CD4-positive, alpha-beta T cell treated with Interleukin-1 beta for 1 hour (primary cell): Measurements from ENCODE around the gene DLEC1.
A peak's percentile ranks its signal among the peaks of the same experiment; 100 is the strongest.

Source experiments
- DNase-seq, 2 donors: peaks; one replicate each; pipeline ENCODE4 v3.0.0-alpha.2; 2020 to 2022

DLEC1 gene

DNA sequence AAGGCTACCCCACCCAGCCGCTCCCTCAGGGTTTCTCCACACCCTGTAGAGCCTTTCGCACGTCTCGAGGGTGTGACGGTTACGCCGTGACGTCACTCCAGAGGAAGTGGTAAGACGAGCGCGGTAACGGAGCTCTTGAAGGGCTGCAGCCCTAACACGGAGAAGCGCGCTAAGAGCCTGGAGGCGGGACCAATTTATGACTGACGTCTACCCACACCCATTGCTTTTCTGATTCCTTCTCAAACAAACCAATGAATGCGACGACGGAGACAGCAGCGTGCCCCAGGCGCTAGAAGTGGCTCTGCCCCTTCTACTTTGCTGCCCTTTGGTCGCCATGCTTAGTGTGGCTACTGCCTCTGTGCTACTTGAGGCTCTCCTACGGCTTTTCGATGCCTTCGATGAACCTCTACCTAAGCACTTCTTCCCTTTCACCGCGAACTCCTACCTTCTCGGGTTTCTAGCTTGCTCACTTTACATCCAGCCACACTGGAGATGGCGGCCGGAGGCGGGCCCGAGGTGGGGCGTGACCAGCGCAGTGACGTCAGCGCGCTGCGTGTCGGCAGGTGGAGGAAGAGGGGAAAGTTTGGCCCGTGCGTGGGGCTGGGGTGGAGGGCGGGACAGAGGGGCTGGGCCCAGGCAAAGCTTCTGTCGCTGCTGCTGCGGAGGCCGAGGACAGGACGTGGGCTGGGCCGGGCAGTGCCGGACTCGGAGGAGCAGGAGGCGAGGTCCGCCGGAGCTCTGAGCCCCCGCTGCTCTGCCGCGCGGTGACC lies 126.1 kb downstream of the DLEC1 start, which contains the start of gene OXSR1:
TSS of gene OXSR1 (plus strand) at position 586 of the 770 bp plus-strand sequence. CDS start 340 bp downstream, outside the sequence.
- DNase-seq, result peak; percentile 98 to 99

DNA sequence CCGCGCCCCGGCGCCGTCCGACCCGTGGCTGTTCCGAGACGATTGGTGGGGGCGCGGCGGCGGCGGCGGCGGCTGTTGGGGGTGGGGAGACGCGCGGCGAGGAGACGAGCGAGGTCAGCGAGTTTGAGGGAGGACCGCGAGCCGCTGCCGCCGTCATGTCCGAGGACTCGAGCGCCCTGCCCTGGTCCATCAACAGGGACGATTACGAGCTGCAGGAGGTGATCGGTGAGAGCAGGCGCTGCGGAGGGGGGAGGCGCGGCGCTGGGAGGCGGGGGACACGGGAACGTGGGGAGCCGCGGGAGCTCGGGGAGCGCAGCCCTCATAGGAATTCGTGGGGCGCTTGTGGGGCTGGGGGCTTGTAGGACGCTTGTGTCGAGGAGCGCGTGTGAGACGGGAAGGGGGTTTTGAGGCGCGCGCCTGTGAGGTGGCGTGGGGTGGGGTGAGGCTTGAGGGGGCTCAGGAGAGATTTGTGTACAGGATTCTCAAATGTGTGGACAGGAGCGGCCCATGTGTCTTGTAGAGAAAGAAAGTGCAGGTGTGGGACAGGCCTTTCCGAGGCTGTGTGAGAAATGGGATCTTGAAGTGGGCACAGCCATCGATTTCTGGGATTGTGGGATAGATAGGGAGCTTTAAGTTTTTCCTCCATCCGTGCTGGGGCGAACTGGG lies 126.8 kb downstream of the DLEC1 start:
- no peak for DNase-seq

DNA sequence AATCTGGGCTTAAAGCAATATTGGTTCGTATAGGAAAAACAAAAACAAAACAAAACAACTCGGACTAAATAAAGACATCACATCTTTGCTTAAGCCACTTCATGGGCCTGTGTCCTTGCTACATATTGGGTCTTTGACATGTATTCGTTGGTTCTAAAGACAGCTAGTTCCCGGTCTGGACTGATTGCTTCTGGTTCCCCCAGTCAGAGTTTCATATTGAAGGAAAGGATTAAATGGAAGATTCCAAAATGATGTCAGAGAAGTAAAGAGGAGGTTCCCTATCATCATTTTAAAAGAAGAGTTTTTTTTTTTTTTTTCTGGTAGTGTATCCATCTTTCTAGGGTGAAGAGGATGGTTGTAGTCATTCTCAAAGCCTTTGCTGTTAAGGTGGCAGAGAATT lies 128.6 kb downstream of the DLEC1 start:
- no peak for DNase-seq

GRCh38 chr3:38168151-38169026 lies 129.4 kb downstream of the DLEC1 start:
- DNase-seq, result no peak

GRCh38 chr3:38169027-38169317 lies 130.0 kb downstream of the DLEC1 start:
- DNase-seq, result no peak

- no peak for DNase-seq
These were observed 131.7 kb downstream of the DLEC1 start for GRCh38 chr3:38170722-38171121.

DNA sequence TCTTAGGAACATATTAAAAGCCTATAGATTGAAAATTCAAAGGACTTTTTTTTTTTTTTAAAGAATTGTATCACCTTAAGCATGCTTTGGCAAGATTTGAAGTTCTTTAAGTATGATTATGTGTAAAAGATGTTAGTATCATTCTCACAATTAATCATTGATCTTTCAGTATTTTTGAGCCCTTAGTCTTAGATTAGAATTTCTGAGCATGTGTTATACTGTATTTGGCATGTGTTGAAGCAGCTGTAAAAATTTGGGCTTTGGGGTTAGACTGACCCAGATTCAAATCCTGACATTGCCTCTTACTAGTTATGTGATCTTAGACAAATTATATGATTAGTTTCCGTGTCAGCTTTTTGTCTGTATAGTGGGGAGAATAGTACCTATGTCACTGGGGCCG lies 132.6 kb downstream of the DLEC1 start:
- DNase-seq, result no peak
